Measurements from ENCODE around the gene CCNG2.

The CCNG2 gene

DNA sequence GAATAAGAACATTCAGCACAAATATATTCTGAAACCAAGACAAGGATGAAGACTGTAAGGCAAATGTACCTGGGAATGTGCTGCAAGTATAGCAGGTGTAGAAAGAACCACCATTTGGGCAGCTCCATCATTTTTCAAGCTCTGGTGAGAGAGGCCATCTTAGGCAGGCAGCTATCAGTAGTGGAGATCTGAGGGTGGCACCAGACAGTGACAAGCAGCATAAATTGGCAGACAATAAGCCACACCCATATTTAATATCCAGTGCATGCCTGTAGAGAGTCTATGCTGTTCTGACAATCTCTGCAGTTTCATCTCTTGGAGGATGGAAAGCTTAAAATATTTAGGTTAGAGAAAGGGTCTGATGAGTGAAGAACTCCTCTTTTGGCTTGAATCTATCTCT, 22.5 kb downstream of the CCNG2 start:
- no peak for DNase-seq

DNA sequence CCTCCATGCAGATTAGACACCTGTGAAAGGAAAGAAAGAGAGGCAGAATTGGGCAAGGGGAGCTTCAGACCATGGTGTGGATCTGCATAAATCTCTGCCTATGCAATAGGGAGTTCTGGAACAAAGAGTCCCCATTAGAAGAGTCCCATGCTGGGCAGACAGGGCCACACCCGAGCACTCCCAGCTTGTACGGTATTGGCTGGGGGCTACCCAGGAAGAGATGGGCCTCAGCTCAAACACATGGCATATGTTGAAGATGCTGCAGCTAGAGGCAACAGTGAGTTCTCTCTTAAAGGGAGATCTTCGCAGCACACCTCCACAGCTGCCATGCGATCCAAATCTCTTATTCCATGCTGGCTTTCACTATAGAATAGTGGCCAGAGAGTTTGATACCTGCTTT, 24.7 kb downstream of the CCNG2 start:
- DNase-seq, result no peak

DNA sequence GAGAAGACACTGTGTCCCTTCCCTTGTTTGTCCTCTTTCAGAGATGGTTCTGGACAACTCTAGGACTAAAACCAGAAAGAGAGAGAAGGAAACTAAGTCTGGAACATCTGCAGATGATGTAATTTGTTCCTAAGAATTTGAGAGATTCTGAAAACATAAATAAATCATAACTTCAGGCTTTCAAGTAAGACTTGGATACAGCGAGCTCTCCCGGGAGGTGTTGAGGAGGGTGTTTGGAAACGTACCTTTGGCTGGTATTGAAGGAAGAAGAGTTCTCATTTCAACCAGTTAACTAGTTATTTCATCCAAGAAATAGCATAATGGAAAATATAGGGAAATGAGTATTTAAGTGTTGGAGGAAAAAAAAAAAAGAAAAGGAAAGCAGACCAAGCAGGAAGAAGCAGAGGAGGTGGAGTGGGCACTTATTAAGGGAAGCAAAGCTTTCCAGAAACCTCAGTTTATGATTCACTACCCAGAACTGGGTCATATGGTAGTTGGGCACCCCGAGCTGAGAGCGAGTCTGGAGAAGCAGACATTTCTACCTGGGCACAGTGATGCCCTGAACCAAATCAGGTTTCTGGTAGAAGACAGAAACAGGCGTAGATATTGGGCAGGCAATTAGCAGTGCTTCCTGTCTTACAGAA, 26.9 kb downstream of the CCNG2 start:
- DNase-seq, result no peak

DNA sequence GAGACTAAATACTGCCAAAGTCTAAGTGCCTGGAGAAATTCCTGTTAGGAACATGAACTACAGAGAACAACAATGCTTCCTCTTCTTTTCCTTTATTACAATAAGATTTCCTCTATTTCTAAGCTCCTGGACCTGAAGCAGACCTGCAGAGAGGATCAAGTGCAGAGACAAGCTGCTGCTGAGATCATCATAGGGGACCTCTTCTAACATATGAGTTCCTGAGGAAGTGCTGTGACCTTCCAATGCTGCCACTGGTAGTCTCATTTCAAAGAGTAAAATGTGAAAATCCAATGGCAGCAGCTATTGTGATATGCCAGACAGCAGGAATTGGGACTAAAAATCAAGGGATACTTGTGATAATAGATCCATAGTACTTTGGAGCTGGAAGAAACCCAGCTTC, 28.0 kb downstream of the CCNG2 start:
- DNase-seq, result no peak

DNA sequence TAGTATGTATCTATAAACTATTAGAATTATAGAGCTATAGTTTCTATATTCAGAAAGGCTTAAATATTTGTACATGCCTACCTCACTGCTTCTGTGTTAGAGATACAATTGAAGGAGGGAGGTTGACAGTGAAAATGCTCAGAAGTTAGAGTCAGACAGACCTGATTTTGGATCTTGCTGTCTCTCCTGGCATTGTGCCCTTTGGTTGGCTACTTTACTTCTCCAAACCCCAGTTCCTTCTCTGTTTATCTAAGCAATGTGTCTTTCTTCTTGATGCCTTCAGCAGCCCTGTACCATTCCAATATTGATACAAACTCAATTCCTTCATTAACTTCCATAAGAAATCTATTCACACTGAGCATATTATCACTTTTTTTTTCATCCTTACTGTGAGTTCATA, 28.7 kb downstream of the CCNG2 start:
- DNase-seq, result no peak

DNA sequence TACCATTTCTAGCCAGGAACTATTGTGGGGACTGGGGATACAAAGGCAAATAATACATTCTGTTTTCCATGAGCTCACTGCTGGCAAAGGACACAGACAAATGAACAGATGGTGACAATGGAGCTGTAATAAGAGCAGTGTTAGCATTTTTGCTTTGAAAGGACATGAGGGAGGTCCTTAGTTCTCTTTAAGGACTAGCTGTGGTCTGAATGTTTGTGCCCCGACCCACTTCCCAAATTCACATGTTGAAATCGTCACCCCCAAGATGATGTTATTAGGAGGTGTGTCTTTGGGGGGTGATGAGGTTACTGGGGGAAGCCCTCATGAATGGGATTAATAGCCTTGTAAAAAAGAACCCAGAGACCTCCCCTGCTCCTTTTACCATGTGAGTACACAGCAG, 30.3 kb downstream of the CCNG2 start:
- DNase-seq, result no peak

DNA sequence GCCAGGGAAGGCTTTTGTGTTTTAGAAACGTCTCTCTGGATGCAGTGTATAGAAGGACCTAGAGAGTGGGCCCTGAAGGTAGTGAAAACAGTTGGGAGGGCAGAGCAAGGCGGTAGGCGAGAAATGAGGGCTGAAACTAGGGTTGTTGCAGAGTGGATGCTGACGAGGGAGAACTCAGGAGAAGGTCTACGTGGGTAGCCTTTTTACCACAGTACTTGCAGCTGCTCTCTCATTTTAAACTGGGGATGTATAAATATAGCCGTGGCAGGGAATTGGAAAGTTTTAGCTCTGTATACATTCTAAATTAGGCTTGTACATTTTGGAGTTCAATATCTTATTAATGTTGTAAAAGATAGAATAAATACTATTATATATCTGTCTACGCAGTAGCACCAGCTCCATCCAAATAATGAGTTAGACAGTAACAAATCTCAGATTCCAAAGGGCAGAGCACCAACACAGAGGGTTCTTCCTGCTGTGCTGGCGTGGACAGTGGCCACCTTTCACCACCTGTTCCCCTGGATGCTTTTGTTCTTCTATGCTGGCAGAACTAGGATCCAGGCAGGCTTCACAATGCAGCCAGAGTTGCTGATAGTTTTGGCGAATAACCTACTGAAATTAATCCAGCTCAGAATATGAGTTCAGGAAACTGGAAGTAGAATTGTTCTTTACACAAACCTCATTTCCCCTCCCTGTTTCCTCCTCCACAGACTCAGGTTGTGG, 31.7 kb downstream of the CCNG2 start:
- DNase-seq, result no peak

DNA sequence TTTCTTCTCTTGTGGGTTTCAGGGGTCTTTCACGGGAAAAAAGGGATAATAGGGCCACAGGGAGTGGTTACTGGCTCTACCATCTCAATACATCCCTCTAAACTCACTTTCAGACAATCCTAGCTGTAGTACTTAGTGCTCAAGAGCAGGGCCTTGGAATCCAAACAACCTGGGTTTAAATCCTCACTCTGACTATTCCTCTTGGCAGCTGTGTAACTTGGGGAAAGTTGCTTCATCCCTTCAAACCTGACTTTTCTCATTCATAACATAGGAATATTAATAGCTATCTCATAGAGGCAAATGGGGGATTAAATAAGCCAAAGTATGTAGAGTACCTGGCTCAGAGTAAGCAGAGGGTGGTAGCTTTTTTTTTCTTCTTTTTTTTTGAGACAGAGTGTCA, 32.4 kb downstream of the CCNG2 start:
- DNase-seq, result no peak

DNA sequence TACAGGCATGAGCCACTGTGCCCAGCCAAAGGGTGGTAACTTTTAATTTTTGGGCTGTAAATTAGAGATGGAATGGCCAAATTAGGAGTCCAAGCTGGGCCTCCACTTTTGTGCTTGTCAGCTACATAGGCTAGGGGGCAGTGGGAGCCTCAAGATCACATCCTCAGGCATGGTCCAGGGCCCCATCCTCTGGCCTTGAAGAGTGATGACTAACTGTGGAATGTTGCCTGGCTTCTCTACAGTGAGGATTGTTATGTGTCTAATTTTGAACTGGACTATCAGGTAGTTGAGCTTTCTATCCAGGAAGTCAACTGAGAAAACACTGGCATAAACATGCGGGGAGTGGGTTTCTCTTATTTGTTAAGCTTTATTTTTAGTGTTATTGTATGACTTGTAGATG, 33.0 kb downstream of the CCNG2 start:
- DNase-seq, result no peak

DNA sequence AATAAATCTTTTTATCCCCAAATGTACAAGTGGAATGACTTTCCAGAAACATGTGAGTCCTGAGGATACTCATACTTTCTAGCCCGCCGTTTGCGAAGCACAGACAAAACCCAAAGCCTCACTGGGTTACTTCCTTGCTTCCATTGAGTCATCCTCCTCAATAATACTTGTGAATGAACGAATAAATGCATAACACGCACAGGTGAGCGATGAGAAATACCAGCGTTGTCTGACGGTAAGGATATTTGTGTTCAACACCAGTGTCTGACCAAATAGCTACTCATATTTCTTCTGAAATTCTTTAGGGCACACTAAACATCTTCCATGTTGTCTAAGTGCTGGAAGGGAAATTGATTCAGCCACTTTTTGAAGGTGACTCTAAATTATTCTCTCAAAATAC, 36.0 kb downstream of the CCNG2 start:
- no peak for DNase-seq

DNA sequence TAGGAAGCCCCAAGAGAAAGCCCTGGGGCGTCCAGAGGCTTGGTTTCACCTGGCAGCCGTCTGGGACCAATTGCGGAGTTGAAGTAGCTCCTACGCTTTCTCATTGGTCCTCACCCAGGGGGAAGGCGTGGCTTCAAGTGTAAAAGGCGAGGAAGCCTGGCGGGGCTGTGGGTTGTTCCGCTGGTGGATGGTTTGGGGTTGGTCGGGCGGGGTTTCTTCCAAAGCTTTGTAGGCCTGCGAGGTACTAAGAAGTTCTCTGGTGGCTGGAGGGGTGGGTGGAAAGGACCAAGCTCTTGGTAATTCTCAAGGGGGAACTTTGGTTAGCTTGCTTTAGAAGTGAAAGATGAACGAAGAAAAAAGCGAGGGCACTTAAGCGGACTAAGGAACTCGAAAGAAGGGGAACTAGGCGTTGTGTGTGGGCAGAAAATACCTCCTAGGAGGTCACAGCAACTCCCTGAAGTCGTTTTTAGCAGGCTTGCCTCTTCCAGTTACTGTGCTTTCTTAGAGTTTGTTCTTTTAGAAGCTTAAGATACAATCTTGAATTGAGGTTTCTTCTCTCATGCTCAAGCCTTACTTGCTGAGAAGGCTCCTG, 36.6 kb downstream of the CCNG2 start:
- DNase-seq, result no peak

DNA sequence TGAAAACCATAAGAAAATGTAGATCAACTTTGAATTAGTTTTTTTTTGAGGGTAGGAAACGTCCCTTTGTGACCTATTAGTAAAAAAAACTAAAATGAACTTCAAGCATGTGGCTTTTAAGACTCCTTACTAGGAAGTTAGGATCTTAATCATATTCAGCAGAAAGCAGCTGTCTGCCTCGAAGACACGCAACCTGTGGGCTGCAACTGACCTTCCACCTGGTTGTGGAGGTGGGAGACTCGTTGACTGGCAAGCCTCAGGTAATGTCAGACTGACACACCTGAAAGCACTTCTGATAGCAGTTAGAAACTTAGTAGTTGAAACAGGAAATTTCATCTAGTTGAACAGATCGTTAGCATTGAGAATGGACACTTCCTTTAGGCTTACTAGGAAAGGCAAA, 37.4 kb downstream of the CCNG2 start:
- DNase-seq, result no peak

DNA sequence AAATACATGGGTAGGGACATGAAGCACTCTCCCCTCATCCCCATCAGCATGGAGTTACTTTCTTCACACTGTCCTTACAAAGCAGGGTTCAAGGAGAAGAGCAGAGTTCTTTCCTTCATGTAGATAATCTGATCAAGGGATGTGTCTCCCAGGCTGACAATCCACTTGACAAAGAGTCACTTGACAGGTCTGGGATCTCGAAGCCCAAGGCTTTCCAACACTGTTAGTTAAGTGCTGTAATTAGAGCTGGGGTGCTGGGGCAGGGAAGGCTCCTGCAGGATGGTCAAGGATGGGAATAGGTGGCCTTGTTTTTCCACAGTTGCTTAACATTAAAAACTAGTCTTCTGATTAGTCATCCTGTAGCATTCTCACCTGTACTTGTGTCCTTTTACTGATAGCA, 38.0 kb downstream of the CCNG2 start:
- no peak for DNase-seq

DNA sequence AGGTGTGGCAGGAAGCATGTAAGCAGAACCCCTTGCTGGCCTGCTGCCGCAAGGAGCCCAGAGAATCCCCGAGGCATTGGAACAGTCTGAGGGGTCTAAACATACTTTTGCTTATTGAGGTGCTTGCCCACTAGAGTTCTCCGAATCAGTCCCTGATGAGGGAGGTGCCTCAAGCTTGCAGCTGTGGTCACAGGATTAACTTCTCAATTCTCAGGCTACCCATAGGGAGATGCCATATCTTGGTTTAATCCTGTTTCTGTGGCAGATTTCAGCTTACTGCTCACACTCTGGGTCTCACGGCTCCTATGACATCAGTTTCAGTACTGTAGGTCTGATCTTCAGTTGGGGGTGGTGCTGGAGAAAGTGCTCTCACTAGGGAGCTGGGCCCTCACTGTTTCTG, 39.9 kb downstream of the CCNG2 start:
- no peak for DNase-seq

DNA sequence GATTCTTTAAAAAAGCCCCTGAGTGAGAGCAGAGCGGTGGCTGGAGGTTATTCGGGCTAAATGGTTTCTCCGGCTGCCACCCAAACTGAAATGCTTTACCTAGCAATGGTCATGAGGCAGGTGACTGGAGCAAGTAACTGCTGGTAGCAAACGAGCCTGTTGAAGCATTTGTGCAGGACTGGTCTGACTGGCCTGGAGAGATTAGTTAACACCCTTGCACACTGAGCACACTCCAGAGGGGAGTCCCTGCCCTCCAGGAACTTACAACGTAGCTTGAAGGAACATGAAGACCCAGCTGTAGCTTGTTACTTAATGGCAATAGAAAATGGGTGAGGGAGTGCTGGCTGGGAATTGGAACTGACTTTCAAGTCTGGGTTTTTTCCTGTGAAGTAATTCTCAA, 40.4 kb downstream of the CCNG2 start:
- no peak for DNase-seq

DNA sequence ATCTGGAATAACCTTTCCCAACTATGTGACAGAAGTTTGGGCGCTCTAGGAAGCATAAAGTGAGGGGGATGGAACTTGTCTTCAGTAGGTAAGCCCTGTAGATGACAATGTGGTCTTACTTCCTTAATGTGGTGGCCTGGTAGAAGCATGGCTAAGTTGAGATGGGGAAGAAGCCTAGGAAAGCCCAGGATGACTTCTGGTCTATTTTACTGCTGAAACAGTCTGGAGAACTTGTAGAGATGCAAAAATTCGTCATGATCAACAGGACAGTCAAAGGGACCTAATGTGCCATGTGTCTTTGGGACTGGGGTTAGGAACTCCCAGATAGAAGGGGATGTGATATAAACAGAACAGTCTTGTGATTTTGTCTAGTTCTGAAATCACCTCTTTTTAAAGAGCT, 40.8 kb downstream of the CCNG2 start:
- DNase-seq, result no peak

DNA sequence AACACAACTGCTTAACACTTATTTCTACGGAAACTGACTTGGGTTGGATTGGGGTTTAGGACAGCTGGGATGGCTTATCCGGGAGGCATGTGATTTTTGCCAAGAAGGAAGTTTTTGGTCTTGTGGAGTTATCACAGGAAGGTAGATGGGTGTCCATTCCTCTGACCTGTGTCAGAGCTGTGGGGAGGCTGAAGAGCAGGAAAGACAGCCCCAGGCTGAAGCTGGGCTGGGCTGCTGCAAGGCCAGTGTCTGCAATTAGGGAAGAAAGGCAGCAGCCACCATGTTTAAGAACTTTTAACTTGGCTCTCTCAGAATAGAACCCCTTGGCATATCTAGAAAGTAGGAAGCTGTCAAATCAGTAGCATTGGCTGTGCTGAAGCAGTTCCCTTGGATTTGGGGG, 42.3 kb downstream of the CCNG2 start:
- DNase-seq, result no peak

DNA sequence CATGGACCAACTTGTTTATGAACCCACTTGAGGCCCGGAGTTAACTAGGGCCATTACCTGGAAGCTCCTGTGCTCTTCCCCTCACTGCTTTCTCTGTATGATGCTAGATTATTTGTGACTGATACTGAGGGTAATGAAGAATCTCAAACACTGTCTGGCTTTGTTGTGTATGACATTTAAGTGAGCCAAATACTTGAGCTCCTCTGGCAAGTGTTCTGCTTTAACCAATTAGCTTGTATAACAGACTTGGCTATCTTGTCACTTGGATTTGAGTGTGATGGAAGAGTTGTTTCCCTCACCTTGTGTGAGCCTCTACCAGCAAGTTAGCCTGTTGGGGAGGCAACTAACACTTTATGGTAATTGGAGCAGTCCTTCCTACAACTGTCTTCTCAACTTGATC, 42.7 kb downstream of the CCNG2 start:
- DNase-seq, result no peak

DNA sequence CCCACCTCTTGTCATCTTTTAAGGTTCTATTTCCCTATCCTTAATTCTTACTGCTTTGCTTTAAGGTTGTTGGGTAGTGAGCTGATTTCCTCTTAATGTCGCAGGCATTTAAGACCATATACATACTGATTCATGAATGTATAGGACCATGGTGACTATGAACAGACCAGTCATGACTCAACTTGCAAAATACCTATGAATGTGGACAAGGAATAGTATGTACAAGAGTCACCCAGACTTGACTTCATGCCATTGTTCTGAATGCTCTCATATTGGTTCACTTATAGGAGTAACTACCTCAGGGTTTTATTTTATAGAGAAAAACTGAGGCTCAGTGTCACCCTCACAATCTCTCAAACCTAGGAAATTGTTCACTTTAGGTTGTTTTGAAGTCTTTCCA, 44.3 kb downstream of the CCNG2 start:
- DNase-seq, result no peak

DNA sequence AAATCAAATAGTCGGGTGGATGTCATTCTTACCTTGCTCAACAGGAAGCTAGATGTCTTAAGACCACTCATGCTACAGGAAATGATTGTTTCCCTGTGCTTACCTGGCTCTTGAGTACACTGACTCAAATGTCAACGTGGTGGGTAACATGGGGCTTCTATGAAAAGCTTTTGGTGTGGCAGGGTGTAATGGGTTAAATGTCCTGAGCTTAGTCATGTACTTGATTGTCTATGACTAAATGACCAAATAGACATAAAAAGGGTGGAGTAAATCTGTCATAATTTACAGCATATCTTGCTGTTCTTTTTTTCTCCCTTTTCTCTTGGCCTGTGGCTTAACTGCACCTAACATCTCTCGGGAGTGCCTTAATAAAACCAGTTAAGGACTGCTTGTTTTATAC, 44.9 kb downstream of the CCNG2 start:
- no peak for DNase-seq

DNA sequence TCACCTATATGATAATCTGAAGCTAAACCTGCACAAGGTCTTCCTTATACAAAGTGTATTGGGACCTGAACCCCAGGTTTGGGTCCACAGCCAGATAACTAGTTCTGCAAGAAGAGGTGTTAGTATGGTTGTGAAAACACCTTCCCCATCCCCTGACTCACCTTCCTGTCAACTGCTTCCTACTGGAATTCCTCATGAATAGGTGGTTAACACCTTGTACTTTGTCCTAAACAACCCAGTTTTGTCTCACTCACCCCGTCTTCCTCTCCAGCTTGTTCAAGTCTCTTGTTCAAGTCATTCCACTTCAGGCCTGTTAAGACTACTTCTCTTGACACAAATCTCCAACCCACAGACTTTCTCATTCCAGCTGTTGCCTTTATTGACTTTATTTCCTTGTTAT, 45.5 kb downstream of the CCNG2 start:
- no peak for DNase-seq

DNA sequence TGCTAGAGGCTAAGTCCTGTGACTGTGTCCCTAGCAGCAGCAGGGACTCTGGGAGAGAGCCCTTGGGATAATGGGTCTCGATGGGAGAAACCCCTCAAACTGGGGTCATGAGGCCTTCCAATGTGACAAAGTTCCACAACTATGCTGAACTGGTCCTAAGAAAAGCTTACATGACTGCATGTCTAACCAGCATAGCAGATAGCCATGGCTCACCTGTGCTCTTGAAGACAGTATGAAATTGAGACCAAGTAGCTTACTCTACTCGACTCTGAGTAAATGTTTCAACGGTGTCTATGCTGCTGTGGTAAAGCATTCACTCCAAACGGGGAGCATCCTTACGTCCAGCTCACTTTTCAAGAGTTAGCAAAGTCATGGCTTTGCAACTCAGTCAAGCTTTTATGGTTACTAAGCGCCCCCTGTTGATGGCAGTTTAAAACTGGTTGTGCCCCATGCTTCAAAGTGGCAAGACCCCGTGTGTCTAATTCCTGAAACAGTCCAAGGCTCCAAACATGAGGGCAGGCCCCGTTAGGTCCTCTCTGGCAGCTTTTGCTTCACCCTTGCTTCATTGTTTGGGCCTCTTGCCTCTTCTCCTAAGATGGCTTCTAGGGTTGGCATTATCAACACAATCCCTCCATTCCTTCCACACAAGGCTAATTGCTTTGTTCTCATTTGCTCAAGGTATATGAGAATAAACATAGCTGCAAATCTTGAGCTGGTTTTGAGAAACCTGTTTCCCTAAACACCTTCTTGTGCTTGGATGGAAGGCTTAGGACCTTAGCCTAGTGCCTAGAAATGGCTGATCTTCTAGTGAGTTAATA, 46.6 kb downstream of the CCNG2 start:
- DNase-seq, result no peak

DNA sequence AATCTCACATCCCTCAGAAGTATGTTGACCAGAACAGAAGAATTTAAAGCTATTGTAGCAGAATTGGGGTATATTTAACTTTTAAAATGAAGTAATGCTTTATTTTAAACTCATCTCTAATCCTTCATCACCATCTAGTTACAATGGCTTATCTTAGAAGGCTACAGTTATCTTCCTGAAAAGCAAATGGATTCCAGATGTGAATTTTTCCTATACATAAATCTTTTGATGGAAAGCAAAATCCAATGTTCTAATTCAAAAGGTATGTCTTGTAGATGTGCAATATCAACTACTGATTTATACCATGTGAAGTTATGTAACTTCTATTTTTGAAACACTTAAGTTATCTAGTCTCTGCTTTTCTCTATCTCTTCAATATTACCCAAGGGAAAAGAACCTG, 47.6 kb downstream of the CCNG2 start:
- no peak for DNase-seq

DNA sequence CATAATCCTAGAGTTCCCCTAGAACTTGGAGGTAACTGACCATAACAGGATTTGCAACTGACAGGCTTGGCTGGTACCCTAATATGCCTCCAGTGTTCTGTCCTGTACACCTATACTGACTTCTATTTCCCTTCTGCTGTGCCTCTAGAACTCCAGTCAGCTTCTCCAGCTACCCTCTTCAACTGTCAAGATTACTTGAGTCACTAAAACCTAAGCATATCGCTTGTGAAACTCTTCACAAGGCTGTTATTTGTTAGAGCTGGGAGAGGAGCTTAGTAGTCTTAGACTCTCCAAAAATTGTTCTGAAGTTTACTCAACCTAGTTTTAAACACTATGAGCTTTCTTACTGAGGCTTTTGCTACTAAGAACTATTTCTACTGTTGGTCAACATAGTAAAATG, 52.0 kb downstream of the CCNG2 start:
- no peak for DNase-seq

Data from cortex of kidney (tissue), 1 donor.